ENCODE data around the gene SIRT6.
"Not testable (repeated sequence)": the region's sequence is repeated elsewhere in the genome, so short reads cannot be mapped to it uniquely, and the experiment has no call there.

The SIRT6 gene

GRCh38 chr19:4198467-4199126 is 16.2 kb upstream of the SIRT6 start:
- no peak for DNase-seq

GRCh38 chr19:4197625-4198466 is 15.5 kb upstream of the SIRT6 start:
- no peak for DNase-seq

- no peak for DNase-seq
Measured at GRCh38 chr19:4197228-4197624, 14.9 kb upstream of the SIRT6 start.

- no peak for DNase-seq
Measured at GRCh38 chr19:4196587-4197148, 14.3 kb upstream of the SIRT6 start.

GRCh38 chr19:4196009-4196408 is 13.6 kb upstream of the SIRT6 start:
- no peak for DNase-seq

GRCh38 chr19:4194353-4194752 is 12.0 kb upstream of the SIRT6 start:
- no peak for DNase-seq

- DNase-seq, result not testable (repeated sequence)
Measured at GRCh38 chr19:4192537-4192936, 10.2 kb upstream of the SIRT6 start.

- DNase-seq, result no peak
Measured at GRCh38 chr19:4189641-4190040, 7.3 kb upstream of the SIRT6 start.

- no peak for DNase-seq
Measured at GRCh38 chr19:4187313-4188122, 5.2 kb upstream of the SIRT6 start.

- DNase-seq, result peak; percentile 71 to 78
Measured at GRCh38 chr19:4186087-4186993, 4.0 kb upstream of the SIRT6 start.

- DNase-seq, result no peak
Measured at GRCh38 chr19:4185413-4186086, 3.2 kb upstream of the SIRT6 start.

- DNase-seq, result no peak
Measured at GRCh38 chr19:4184718-4185352, 2.5 kb upstream of the SIRT6 start.

GRCh38 chr19:4183967-4184717 is 1.8 kb upstream of the SIRT6 start:
- DNase-seq, result peak in 1 of 2 experiments; percentile 57

GRCh38 chr19:4181053-4181508 is 1.3 kb downstream of the SIRT6 start:
- DNase-seq, result no peak

GRCh38 chr19:4178990-4179389 is 3.4 kb downstream of the SIRT6 start:
- DNase-seq, result no peak

- no peak for DNase-seq
Measured at GRCh38 chr19:4177146-4177545, 5.2 kb downstream of the SIRT6 start.

GRCh38 chr19:4175669-4175931 is 6.8 kb downstream of the SIRT6 start:
- DNase-seq, result no peak

- DNase-seq, result no peak
Measured at GRCh38 chr19:4174895-4175668, 7.3 kb downstream of the SIRT6 start.

- DNase-seq, result no peak
Measured at GRCh38 chr19:4174213-4174894, 8.0 kb downstream of the SIRT6 start.

Data from NCI-H446 (cell line).